GM12878 (cell line): ENCODE data around the gene AP2A2.

Experiments used
- EGR1 ChIP-seq, 2 experiments: IDR thresholded peaks; 1 replicate in 1 of 2; 2 replicates in 1 of 2; pipeline ENCODE4 v1.6.1; 2011 to 2012; ENCODE audit warnings: low read depth in 2 of 2, low read length in 2 of 2, borderline replicate concordance in 1 of 2, mild to moderate bottlenecking in 1 of 2, moderate library complexity in 1 of 2
- EZH2 ChIP-seq: IDR thresholded peaks from 2 replicates; pipeline ENCODE4 v1.6.1; 2012; ENCODE audit warnings: low read depth, mild to moderate bottlenecking, control low read depth, inconsistent platforms, low read length, borderline replicate concordance; ENCODE audit not compliant: control insufficient read depth
- MYC ChIP-seq: IDR thresholded peaks from 2 replicates; pipeline ENCODE4 v1.6.1; 2011; ENCODE audit warnings: mild to moderate bottlenecking, low read length, moderate library complexity, inconsistent platforms; ENCODE audit not compliant: insufficient read depth, insufficient replicate concordance, insufficient read length, severe bottlenecking
- NFYB ChIP-seq: IDR thresholded peaks from 2 replicates; pipeline ENCODE4 v1.6.1; 2011; ENCODE audit warnings: low read depth, mild to moderate bottlenecking, low read length, improper control_type of control experiment, moderate library complexity; ENCODE audit not compliant: insufficient read depth
- POLR2A ChIP-seq: IDR thresholded peaks from 2 replicates; pipeline ENCODE4 v1.6.1; 2011; ENCODE audit warnings: low read depth, mild to moderate bottlenecking, low read length
- POU2F2 ChIP-seq: IDR thresholded peaks from 3 replicates; pipeline ENCODE4 v1.6.1; 2011; ENCODE audit warnings: low read depth, mild to moderate bottlenecking, low read length, borderline replicate concordance
- RFX5 ChIP-seq: IDR thresholded peaks from 2 replicates; pipeline ENCODE4 v1.6.1; 2011; ENCODE audit warnings: low read depth, low read length, improper control_type of control experiment
- SMAD5 ChIP-seq: IDR thresholded peaks from 2 replicates; pipeline ENCODE4 v1.6.1; 2016; ENCODE audit warnings: antibody characterized with exemption, low read depth
- TBL1XR1 ChIP-seq: IDR thresholded peaks from 2 replicates; pipeline ENCODE4 v1.6.1; 2012; ENCODE audit warnings: low read depth, low read length, improper control_type of control experiment
- TCF7 ChIP-seq: IDR thresholded peaks from 2 replicates; pipeline ENCODE4 v1.6.1; 2014; ENCODE audit warnings: antibody characterized with exemption, borderline replicate concordance
- TF ChIP-seq, protein P1 (sequence below), 3 experiments: IDR thresholded peaks in 2 of 3; conservative IDR thresholded peaks in 1 of 3; 2 replicates each; pipeline ENCODE4 v1.5.1; 2011; ENCODE audit warnings: low read depth in 3 of 3, low read length in 3 of 3, mild to moderate bottlenecking in 3 of 3, control low read depth in 2 of 3, moderate library complexity in 2 of 3, inconsistent platforms in 1 of 3, mixed read lengths in 1 of 3; ENCODE audit not compliant: control insufficient read depth in 2 of 3, insufficient read depth in 1 of 3; ENCODE audit errors: extremely low read depth in 1 of 3
- TF ChIP-seq, protein P2 (sequence below): IDR thresholded peaks from 2 replicates; pipeline ENCODE4 v1.6.1; 2011; ENCODE audit warnings: low read depth, low read length, improper control_type of control experiment, borderline replicate concordance
- TF ChIP-seq, protein P3 (sequence below): IDR thresholded peaks from 2 replicates; pipeline ENCODE4 v1.6.1; 2012; ENCODE audit warnings: low read depth, low read length, improper control_type of control experiment

DNA sequence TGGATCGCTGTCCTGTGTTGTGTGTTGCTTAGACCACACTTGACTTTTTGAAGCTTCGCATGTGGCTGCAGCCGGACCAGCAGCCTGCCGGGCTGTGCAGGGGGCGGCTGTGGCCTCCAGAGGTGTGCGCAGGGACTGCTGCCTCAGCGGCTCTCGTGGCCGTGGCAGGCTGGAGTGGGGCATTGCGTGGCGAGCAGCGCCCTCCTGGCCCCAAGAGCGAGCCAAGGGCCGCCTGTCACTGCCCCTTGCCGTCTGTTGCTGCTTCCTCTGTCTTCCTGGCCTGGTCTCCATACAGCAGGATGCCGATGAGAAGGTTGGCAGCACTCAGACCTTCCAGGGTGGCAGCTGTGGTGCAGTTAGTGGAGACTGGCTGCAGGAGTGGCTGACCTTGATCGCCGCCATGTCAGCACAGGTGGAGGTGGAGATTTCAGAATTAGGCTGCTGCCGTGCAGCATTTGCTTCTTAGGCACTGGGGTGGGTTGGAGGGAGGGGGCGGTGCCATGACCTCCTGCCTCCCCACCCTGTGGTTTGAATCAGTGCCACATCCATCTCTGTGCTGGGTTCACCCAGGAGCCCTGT lies 76.8 kb downstream of the AP2A2 start:
- TF ChIP-seq NFYB (no peak), TCF7 (no peak), SMAD5 (no peak), TBL1XR1 (no peak), RFX5 (no peak), EZH2 (no peak), MYC (no peak), POU2F2 (no peak), EGR1 (IDR thresholded peaks at IDR 0.05; ENCODE audit: borderline replicate concordance in 1 of 2, low read depth in 2 of 2, low read length in 2 of 2) (no peak), POLR2A (no peak)
- TF ChIP-seq, protein P1, sequence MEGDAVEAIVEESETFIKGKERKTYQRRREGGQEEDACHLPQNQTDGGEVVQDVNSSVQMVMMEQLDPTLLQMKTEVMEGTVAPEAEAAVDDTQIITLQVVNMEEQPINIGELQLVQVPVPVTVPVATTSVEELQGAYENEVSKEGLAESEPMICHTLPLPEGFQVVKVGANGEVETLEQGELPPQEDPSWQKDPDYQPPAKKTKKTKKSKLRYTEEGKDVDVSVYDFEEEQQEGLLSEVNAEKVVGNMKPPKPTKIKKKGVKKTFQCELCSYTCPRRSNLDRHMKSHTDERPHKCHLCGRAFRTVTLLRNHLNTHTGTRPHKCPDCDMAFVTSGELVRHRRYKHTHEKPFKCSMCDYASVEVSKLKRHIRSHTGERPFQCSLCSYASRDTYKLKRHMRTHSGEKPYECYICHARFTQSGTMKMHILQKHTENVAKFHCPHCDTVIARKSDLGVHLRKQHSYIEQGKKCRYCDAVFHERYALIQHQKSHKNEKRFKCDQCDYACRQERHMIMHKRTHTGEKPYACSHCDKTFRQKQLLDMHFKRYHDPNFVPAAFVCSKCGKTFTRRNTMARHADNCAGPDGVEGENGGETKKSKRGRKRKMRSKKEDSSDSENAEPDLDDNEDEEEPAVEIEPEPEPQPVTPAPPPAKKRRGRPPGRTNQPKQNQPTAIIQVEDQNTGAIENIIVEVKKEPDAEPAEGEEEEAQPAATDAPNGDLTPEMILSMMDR (IDR thresholded peaks at IDR 0.05 in 2 of 3, conservative IDR thresholded peaks at IDR 0.05 in 1 of 3; ENCODE audit: control insufficient read depth in 2 of 3, extremely low read depth in 1 of 3, insufficient read depth in 1 of 3, low read depth in 3 of 3, low read length in 3 of 3) = no peak
- TF ChIP-seq, protein P2, sequence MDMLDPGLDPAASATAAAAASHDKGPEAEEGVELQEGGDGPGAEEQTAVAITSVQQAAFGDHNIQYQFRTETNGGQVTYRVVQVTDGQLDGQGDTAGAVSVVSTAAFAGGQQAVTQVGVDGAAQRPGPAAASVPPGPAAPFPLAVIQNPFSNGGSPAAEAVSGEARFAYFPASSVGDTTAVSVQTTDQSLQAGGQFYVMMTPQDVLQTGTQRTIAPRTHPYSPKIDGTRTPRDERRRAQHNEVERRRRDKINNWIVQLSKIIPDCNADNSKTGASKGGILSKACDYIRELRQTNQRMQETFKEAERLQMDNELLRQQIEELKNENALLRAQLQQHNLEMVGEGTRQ = no peak
- TF ChIP-seq, protein P3, sequence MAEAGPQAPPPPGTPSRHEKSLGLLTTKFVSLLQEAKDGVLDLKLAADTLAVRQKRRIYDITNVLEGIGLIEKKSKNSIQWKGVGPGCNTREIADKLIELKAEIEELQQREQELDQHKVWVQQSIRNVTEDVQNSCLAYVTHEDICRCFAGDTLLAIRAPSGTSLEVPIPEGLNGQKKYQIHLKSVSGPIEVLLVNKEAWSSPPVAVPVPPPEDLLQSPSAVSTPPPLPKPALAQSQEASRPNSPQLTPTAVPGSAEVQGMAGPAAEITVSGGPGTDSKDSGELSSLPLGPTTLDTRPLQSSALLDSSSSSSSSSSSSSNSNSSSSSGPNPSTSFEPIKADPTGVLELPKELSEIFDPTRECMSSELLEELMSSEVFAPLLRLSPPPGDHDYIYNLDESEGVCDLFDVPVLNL = no peak
